GM18508 (cell line): ENCODE results near the gene ARL15.

Experiments used
- ATAC-seq: cut with Tn5 transposase; IDR thresholded peaks from one replicate; pipeline ENCODE4 v1.9.1; 2021; ENCODE audit warnings: moderate number of reproducible peaks; ENCODE audit not compliant: insufficient read depth, unreplicated experiment

The ARL15 gene

GRCh38 chr5:54315736-54316528, 5.6 kb upstream of the ARL15 start:
- no peak for ATAC-seq

GRCh38 chr5:54313311-54314270, 3.2 kb upstream of the ARL15 start:
- no peak for ATAC-seq

- ATAC-seq = no peak
Observed at GRCh38 chr5:54312499-54312898, 2.1 kb upstream of the ARL15 start.

GRCh38 chr5:54311176-54311677, 854 bp upstream of the ARL15 start:
- ATAC-seq = no peak

- peak; percentile 1 for ATAC-seq
Observed at GRCh38 chr5:54309691-54310432, 511 bp downstream of the ARL15 start.

- ATAC-seq = no peak
Observed at GRCh38 chr5:54309276-54309675, 1.1 kb downstream of the ARL15 start.

GRCh38 chr5:54307583-54307982, 2.8 kb downstream of the ARL15 start:
- no peak for ATAC-seq

GRCh38 chr5:54306893-54307292, 3.5 kb downstream of the ARL15 start:
- ATAC-seq = no peak

- ATAC-seq = no peak
Observed at GRCh38 chr5:54305737-54306136, 4.6 kb downstream of the ARL15 start.

GRCh38 chr5:54304040-54304439, 6.3 kb downstream of the ARL15 start:
- ATAC-seq = no peak

GRCh38 chr5:54302267-54302687, 8.1 kb downstream of the ARL15 start:
- ATAC-seq = no peak

GRCh38 chr5:54301849-54302248, 8.5 kb downstream of the ARL15 start:
- ATAC-seq = no peak

GRCh38 chr5:54301220-54301619, 9.2 kb downstream of the ARL15 start:
- no peak for ATAC-seq

- no peak for ATAC-seq
Observed at GRCh38 chr5:54298947-54299346, 11.4 kb downstream of the ARL15 start.

- no peak for ATAC-seq
Observed at GRCh38 chr5:54296386-54296785, 14.0 kb downstream of the ARL15 start.

- ATAC-seq = no peak
Observed at GRCh38 chr5:54295651-54296276, 14.6 kb downstream of the ARL15 start.

- ATAC-seq = no peak
Observed at GRCh38 chr5:54294097-54294667, 16.2 kb downstream of the ARL15 start.

GRCh38 chr5:54292866-54293265, 17.5 kb downstream of the ARL15 start:
- no peak for ATAC-seq

GRCh38 chr5:54291498-54291897, 18.9 kb downstream of the ARL15 start:
- ATAC-seq = no peak

GRCh38 chr5:54289769-54290168, 20.6 kb downstream of the ARL15 start:
- no peak for ATAC-seq
